Psoas muscle (tissue), 8 donors: ENCODE data around the gene BANP. TPM values are rescaled to one million over a fixed set of nuclear protein-coding genes. Genes with fewer than 3 reads are reported as not detected.
"Not testable (repeated sequence)": the region's sequence is repeated elsewhere in the genome, so short reads cannot be mapped to it uniquely, and the experiment has no call there.

Experiments used
- ATAC-seq, 4 donors: fragments of 200-7000 bp; cut with Tn5 transposase; one replicate each; pipeline ENCODE4 v1.9.1; 2020; ENCODE audit warnings: moderate library complexity in 3 of 4, mild to moderate bottlenecking in 2 of 4
- DNase-seq, 2 donors: peaks; one replicate each; pipeline ENCODE4 v3.0.0-alpha.2; 2020
- H3K27ac ChIP-seq: fragments of 200-600 bp; one replicate; pipeline ENCODE4 v1.8.0; 2022
- H3K27me3 ChIP-seq, 3 donors: fragments of 200-600 bp in 1 of 3; one replicate each; pipeline versions ENCODE4 v1.6.1 to v1.8.0; 2013 to 2022; ENCODE audit warnings: low read length in 2 of 3, mild to moderate bottlenecking in 2 of 3, moderate library complexity in 1 of 3; ENCODE audit not compliant: insufficient read depth in 3 of 3
- H3K36me3 ChIP-seq, 2 donors: fragments of 200-600 bp in 1 of 2; one replicate each; pipeline versions ENCODE4 v1.6.1 to v1.8.0; 2013 to 2022; ENCODE audit warnings: low read depth in 1 of 2, mild to moderate bottlenecking in 1 of 2, moderate library complexity in 1 of 2; ENCODE audit not compliant: insufficient read depth in 1 of 2
- H3K4me1 ChIP-seq: fragments of 200-600 bp; one replicate; pipeline ENCODE4 v1.8.0; 2022
- H3K4me3 ChIP-seq: fragments of 200-600 bp; one replicate; pipeline ENCODE4 v1.8.0; 2022; ENCODE audit warnings: mild to moderate bottlenecking
- H3K9me3 ChIP-seq: fragments of 200-600 bp; one replicate; pipeline ENCODE4 v1.8.0; 2022
- CTCF ChIP-seq: fragments of 200-600 bp; IDR thresholded peaks from one replicate; pipeline ENCODE4 v1.8.0; 2022; ENCODE audit warnings: antibody characterized with exemption
- WGBS, 3 donors: extraction: QIAGEN DNeasy Blood & Tissue Kit; methylation state at CpG; one replicate each; pipeline versions ENCODE4 v1.1.6 to v1.1.7; 2013; 5-methylcytosine and 5-hydroxymethylcytosine counted together
- intact Hi-C, 2 donors: fragments of 100-400 bp; cut with DNase I; formaldehyde crosslinking; loops; one replicate each; pipeline versions ENCODE4 v1.11.0 to v1.14.2; 2022
- polyA plus RNA-seq, 3 donors: library from polyadenylated mRNA; stranded (reverse); fragments of 200-250 nt; gene quantifications; one replicate each; pipeline ENCODE4 v1.2.3, GENCODE V29; 2013
- total RNA-seq, 4 donors: library from RNA; stranded (reverse); fragmentation: NEBNext Ultra II Directional in 2 of 4; extraction: Animal tissue kit (Norgen Biotek cat#: 25700) in 2 of 4; gene quantifications; one replicate each; pipeline versions ENCODE4 v1.2.1 to v1.2.4, GENCODE V29; 2021 to 2023
- donor health status: healthy with polysubstance abuse.
- donor health status: DM: no; HTN: no; CAD: no; lungs with moderate emphysema.
- donor health status: Bipolar disorder and iron deficiency.
- donor health status: healthy.
- donor health status: DM: yes; HTN: yes; CAD: no.
- donor health status: DM: no; HTN: no; CAD: no.
- donor health status: DM: no; HTN: no; CAD: no.
- donor health status: DM: yes; HTN: yes; CAD: no.

BANP gene
- total and polyA plus RNA-seq, 7 donors = 7.7 to 15.3 (median 14.2) TPM

GRCh38 chr16:88014252-88014781 lies 63.1 kb downstream of the BANP start:
- H3K36me3 ChIP-seq = peaks cover 0 to 19% of the 10 kb centered on the region in 2 donors
- ATAC-seq (no peak), DNase-seq (no peak)
- no peak for TF ChIP-seq CTCF
- no peaks in the 10 kb centered on the region for H3K27me3 ChIP-seq
- intact Hi-C loops = no loop called here
- H3K27ac ChIP-seq = no peak overlapping the region
- 86 to 87% (median 87%) methylated on average over 10 of the region's 10 CpGs for WGBS, 3 donors
- H3K4me3 ChIP-seq = no peak overlapping the region
- no peaks in the 10 kb centered on the region for H3K9me3 ChIP-seq
- H3K4me1 ChIP-seq = no peaks in the 10 kb centered on the region

- Histone ChIP-seq H3K9me3 (no peaks in the 10 kb centered on the region), H3K4me1 (peaks cover 6% of the 10 kb centered on the region), H3K36me3 (peaks cover 0 to 16% of the 10 kb centered on the region in 2 donors), H3K27me3 (no peaks in the 10 kb centered on the region), H3K4me3 (no peak overlapping the region), H3K27ac (no peak overlapping the region)
- ATAC-seq (no peak), DNase-seq (no peak)
- intact Hi-C loops = no loop called here
- TF ChIP-seq CTCF = no peak
- 91 to 93% (median 93%) methylated on average over 28 to 32 of the region's 32 CpGs for WGBS, 3 donors
These were observed 63.9 kb downstream of the BANP start for GRCh38 chr16:88014954-88015805.

- DNase-seq (no peak), ATAC-seq (no peak)
- 61 to 86% (median 71%) methylated on average over 9 of the region's 9 CpGs for WGBS, 3 donors
- H3K27ac ChIP-seq = no peak overlapping the region
- TF ChIP-seq CTCF = no peak
- no peaks in the 10 kb centered on the region for H3K27me3 ChIP-seq
- peaks cover 0 to 13% of the 10 kb centered on the region in 2 donors for H3K36me3 ChIP-seq
- no peaks in the 10 kb centered on the region for H3K9me3 ChIP-seq
- H3K4me1 ChIP-seq = peaks cover 6% of the 10 kb centered on the region
- intact Hi-C loops = no loop called here
- H3K4me3 ChIP-seq = no peak overlapping the region
These were observed 64.5 kb downstream of the BANP start for GRCh38 chr16:88015806-88016140.

GRCh38 chr16:88016386-88016785 lies 65.2 kb downstream of the BANP start:
- H3K4me1 ChIP-seq, ATAC-seq, H3K27ac ChIP-seq, intact Hi-C loops, H3K4me3 ChIP-seq, H3K9me3 ChIP-seq, DNase-seq, H3K27me3 ChIP-seq: not testable (repeated sequence)
- peaks cover 0 to 13% of the 10 kb centered on the region in 2 donors for H3K36me3 ChIP-seq
- 85 to 92% (median 90%) methylated on average over 15 to 18 of the region's 18 CpGs for WGBS, 3 donors

GRCh38 chr16:88016964-88017363 lies 65.7 kb downstream of the BANP start:
- Histone ChIP-seq H3K36me3 (peaks cover 0 to 13% of the 10 kb centered on the region in 2 donors), H3K27me3 (no peaks in the 10 kb centered on the region), H3K27ac (no peak overlapping the region), H3K9me3 (no peaks in the 10 kb centered on the region), H3K4me3 (no peak overlapping the region), H3K4me1 (peaks cover 6% of the 10 kb centered on the region)
- intact Hi-C loops = no loop called here
- no peak for TF ChIP-seq CTCF
- 82 to 87% (median 82%) methylated on average over 11 of the region's 11 CpGs for WGBS, 3 donors
- ATAC-seq (no peak), DNase-seq (no peak)
